ENCODE data around the gene RRAGD.

RRAGD gene

GRCh38 chr6:89393659-89394058, 18.4 kb downstream of the RRAGD start:
- no peak for DNase-seq
- Histone ChIP-seq H3K27me3 (ENCODE audit: control insufficient read depth in 1 of 2, insufficient read depth in 1 of 2, low read length in 2 of 2) (no peaks in the 10 kb centered on the region), H3K4me1 (ENCODE audit: control insufficient read depth, insufficient read depth, low read depth, low read length) (no peaks in the 10 kb centered on the region), H2BK15ac (ENCODE audit: low read depth, poor library complexity, severe bottlenecking) (no peak overlapping the region), H3K18ac (ENCODE audit: low read depth in 1 of 2, low read length in 2 of 2) (no peak overlapping the region), H3K36me3 (ENCODE audit: control insufficient read depth in 1 of 2, insufficient read depth in 2 of 2, low read depth in 1 of 2, low read length in 2 of 2) (no peaks in the 10 kb centered on the region), H3K4ac (ENCODE audit: low read depth in 1 of 2, low read length in 2 of 2) (no peak overlapping the region), H3K79me1 (replicated peaks; ENCODE audit: low read length, poor library complexity, severe bottlenecking) (no peaks in the 10 kb centered on the region), H4K8ac (ENCODE audit: low read length) (no peak overlapping the region), H2BK5ac (ENCODE audit: low read depth, low read length, poor library complexity, severe bottlenecking) (no peak overlapping the region), H2BK12ac (ENCODE audit: low read length in 2 of 2) (no peak overlapping the region), H3K9ac (ENCODE audit: low read length) (no peak overlapping the region), H3K27ac (ENCODE audit: low read length, poor library complexity, severe bottlenecking) (no peak overlapping the region), H3K23ac (ENCODE audit: low read length in 2 of 2) (no peak overlapping the region), H2BK120ac (ENCODE audit: low read depth, low read length) (no peak overlapping the region), H4K91ac (ENCODE audit: low read length) (no peak overlapping the region), H3K4me3 (ENCODE audit: insufficient read depth in 1 of 2, low read depth in 1 of 2, low read length in 2 of 2) (no peak overlapping the region), H3K14ac (ENCODE audit: low read length in 2 of 2) (no peak overlapping the region), H2AFZ (ENCODE audit: low read depth, low read length) (no peak overlapping the region), H3K9me3 (ENCODE audit: control insufficient read depth, low read length) (peaks cover 7% of the 10 kb centered on the region), H3K4me2 (ENCODE audit: low read length, poor library complexity, severe bottlenecking) (no peak overlapping the region), H2AK5ac (ENCODE audit: low read length, severe bottlenecking) (no peak overlapping the region)
- 86% methylated on average over 1 of the region's 1 CpG for WGBS

DNA sequence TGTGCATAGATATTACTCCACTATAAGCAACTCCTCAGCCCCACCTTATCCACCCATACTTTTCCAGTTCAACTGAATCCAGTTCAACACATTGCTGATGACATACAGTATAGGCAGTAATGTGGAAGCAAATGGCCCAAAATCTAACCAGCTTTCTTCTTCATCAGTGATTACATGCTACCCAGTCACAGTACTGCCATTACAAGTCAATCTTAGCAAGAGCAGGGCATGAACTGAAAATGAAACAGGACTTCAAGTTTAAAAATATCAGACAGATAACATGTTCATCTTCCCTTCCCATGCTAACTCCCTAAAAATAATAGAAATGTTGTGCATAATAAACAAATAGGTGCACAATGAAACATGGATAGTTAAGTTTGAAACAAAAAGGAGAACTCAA, 19.2 kb downstream of the RRAGD start:
- H2BK15ac ChIP-seq (ENCODE audit: low read depth, poor library complexity, severe bottlenecking), result no peak overlapping the region
- no peaks in the 10 kb centered on the region for H3K4me1 ChIP-seq (ENCODE audit: control insufficient read depth, insufficient read depth, low read depth, low read length)
- no peak overlapping the region for H2BK120ac ChIP-seq (ENCODE audit: low read depth, low read length)
- no peak overlapping the region for H3K4ac ChIP-seq (ENCODE audit: low read depth in 1 of 2, low read length in 2 of 2)
- H3K4me3 ChIP-seq (ENCODE audit: insufficient read depth in 1 of 2, low read depth in 1 of 2, low read length in 2 of 2), result no peak overlapping the region
- H3K23ac ChIP-seq (ENCODE audit: low read length in 2 of 2), result no peak overlapping the region
- no peak for DNase-seq
- H3K27ac ChIP-seq (ENCODE audit: low read length, poor library complexity, severe bottlenecking), result no peak overlapping the region
- no peak overlapping the region for H3K4me2 ChIP-seq (ENCODE audit: low read length, poor library complexity, severe bottlenecking)
- H3K18ac ChIP-seq (ENCODE audit: low read depth in 1 of 2, low read length in 2 of 2), result no peak overlapping the region
- H3K36me3 ChIP-seq (ENCODE audit: control insufficient read depth in 1 of 2, insufficient read depth in 2 of 2, low read depth in 1 of 2, low read length in 2 of 2), result no peaks in the 10 kb centered on the region
- H3K9ac ChIP-seq (ENCODE audit: low read length), result no peak overlapping the region
- no peak overlapping the region for H2AFZ ChIP-seq (ENCODE audit: low read depth, low read length)
- no peak overlapping the region for H4K8ac ChIP-seq (ENCODE audit: low read length)
- no peak overlapping the region for H3K14ac ChIP-seq (ENCODE audit: low read length in 2 of 2)
- no peaks in the 10 kb centered on the region for H3K79me1 ChIP-seq (replicated peaks; ENCODE audit: low read length, poor library complexity, severe bottlenecking)
- H2AK5ac ChIP-seq (ENCODE audit: low read length, severe bottlenecking), result no peak overlapping the region
- no peak overlapping the region for H2BK5ac ChIP-seq (ENCODE audit: low read depth, low read length, poor library complexity, severe bottlenecking)
- H3K9me3 ChIP-seq (ENCODE audit: control insufficient read depth, low read length), result peaks cover 7% of the 10 kb centered on the region
- H4K91ac ChIP-seq (ENCODE audit: low read length), result no peak overlapping the region
- no peaks in the 10 kb centered on the region for H3K27me3 ChIP-seq (ENCODE audit: control insufficient read depth in 1 of 2, insufficient read depth in 1 of 2, low read length in 2 of 2)
- no peak overlapping the region for H2BK12ac ChIP-seq (ENCODE audit: low read length in 2 of 2)

GRCh38 chr6:89388846-89389245, 23.2 kb downstream of the RRAGD start:
- Histone ChIP-seq H2AFZ (ENCODE audit: low read depth, low read length) (no peak overlapping the region), H3K9me3 (ENCODE audit: control insufficient read depth, low read length) (peaks cover 6% of the 10 kb centered on the region), H3K14ac (ENCODE audit: low read length in 2 of 2) (no peak overlapping the region), H2BK12ac (ENCODE audit: low read length in 2 of 2) (no peak overlapping the region), H3K4me1 (ENCODE audit: control insufficient read depth, insufficient read depth, low read depth, low read length) (peaks cover 2% of the 10 kb centered on the region), H3K79me1 (replicated peaks; ENCODE audit: low read length, poor library complexity, severe bottlenecking) (no peaks in the 10 kb centered on the region), H2BK120ac (ENCODE audit: low read depth, low read length) (no peak overlapping the region), H2BK15ac (ENCODE audit: low read depth, poor library complexity, severe bottlenecking) (no peak overlapping the region), H3K18ac (ENCODE audit: low read depth in 1 of 2, low read length in 2 of 2) (no peak overlapping the region), H3K36me3 (ENCODE audit: control insufficient read depth in 1 of 2, insufficient read depth in 2 of 2, low read depth in 1 of 2, low read length in 2 of 2) (no peaks in the 10 kb centered on the region), H3K4ac (ENCODE audit: low read depth in 1 of 2, low read length in 2 of 2) (no peak overlapping the region), H4K91ac (ENCODE audit: low read length) (no peak overlapping the region), H3K23ac (ENCODE audit: low read length in 2 of 2) (no peak overlapping the region), H4K8ac (ENCODE audit: low read length) (no peak overlapping the region), H3K4me2 (ENCODE audit: low read length, poor library complexity, severe bottlenecking) (no peak overlapping the region), H3K27ac (ENCODE audit: low read length, poor library complexity, severe bottlenecking) (no peak overlapping the region), H3K4me3 (ENCODE audit: insufficient read depth in 1 of 2, low read depth in 1 of 2, low read length in 2 of 2) (no peak overlapping the region), H2AK5ac (ENCODE audit: low read length, severe bottlenecking) (no peak overlapping the region), H3K27me3 (ENCODE audit: control insufficient read depth in 1 of 2, insufficient read depth in 1 of 2, low read length in 2 of 2) (no peaks in the 10 kb centered on the region), H2BK5ac (ENCODE audit: low read depth, low read length, poor library complexity, severe bottlenecking) (no peak overlapping the region), H3K9ac (ENCODE audit: low read length) (no peak overlapping the region)
- WGBS, result 93% methylated on average over 5 of the region's 6 CpGs
- no peak for DNase-seq

DNA sequence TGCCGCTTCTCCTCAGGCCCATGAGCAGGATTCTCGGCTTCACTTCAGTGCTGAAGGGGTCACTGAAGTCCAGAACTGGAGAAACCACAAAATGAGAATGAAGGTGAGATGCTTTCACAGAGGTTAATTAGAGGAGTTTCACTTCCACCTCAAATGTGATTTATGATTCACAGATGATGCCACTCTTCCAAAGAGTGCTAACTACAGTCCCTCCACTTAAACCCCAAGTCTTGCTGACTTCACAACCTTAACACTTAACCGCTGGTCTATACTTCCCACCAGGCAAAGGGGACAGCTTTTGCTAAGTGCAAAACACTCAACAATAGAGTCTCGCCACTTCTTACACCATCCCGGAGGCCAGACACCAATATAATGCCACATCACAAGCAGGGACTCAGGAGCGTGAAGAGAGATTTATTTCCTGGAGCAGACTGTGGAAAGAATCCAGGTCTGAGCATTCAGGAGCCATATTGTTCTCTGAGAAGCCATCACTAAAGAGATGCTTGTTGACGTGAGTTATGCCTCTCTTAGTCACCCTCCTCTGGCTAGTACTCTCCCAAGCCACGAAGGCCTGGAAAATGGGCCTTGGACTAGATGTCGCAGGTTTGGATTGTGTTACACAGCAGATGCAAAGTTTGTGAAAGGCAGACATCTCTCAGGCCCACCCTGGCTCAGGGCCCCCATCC, 24.4 kb downstream of the RRAGD start:
- no peak overlapping the region for H2BK15ac ChIP-seq (ENCODE audit: low read depth, poor library complexity, severe bottlenecking)
- no peaks in the 10 kb centered on the region for H3K79me1 ChIP-seq (replicated peaks; ENCODE audit: low read length, poor library complexity, severe bottlenecking)
- H2BK120ac ChIP-seq (ENCODE audit: low read depth, low read length), result no peak overlapping the region
- H3K9ac ChIP-seq (ENCODE audit: low read length), result no peak overlapping the region
- peaks cover 2% of the 10 kb centered on the region for H3K4me1 ChIP-seq (ENCODE audit: control insufficient read depth, insufficient read depth, low read depth, low read length)
- no peak overlapping the region for H3K14ac ChIP-seq (ENCODE audit: low read length in 2 of 2)
- H2AFZ ChIP-seq (ENCODE audit: low read depth, low read length), result no peak overlapping the region
- no peak overlapping the region for H4K8ac ChIP-seq (ENCODE audit: low read length)
- no peak overlapping the region for H4K91ac ChIP-seq (ENCODE audit: low read length)
- no peak overlapping the region for H3K18ac ChIP-seq (ENCODE audit: low read depth in 1 of 2, low read length in 2 of 2)
- DNase-seq, result no peak
- no peak overlapping the region for H2BK5ac ChIP-seq (ENCODE audit: low read depth, low read length, poor library complexity, severe bottlenecking)
- H3K4me2 ChIP-seq (ENCODE audit: low read length, poor library complexity, severe bottlenecking), result no peak overlapping the region
- no peaks in the 10 kb centered on the region for H3K9me3 ChIP-seq (ENCODE audit: control insufficient read depth, low read length)
- no peak overlapping the region for H3K27ac ChIP-seq (ENCODE audit: low read length, poor library complexity, severe bottlenecking)
- H3K27me3 ChIP-seq (ENCODE audit: control insufficient read depth in 1 of 2, insufficient read depth in 1 of 2, low read length in 2 of 2), result no peaks in the 10 kb centered on the region
- H3K4ac ChIP-seq (ENCODE audit: low read depth in 1 of 2, low read length in 2 of 2), result no peak overlapping the region
- H3K36me3 ChIP-seq (ENCODE audit: control insufficient read depth in 1 of 2, insufficient read depth in 2 of 2, low read depth in 1 of 2, low read length in 2 of 2), result no peaks in the 10 kb centered on the region
- H3K4me3 ChIP-seq (ENCODE audit: insufficient read depth in 1 of 2, low read depth in 1 of 2, low read length in 2 of 2), result no peak overlapping the region
- no peak overlapping the region for H3K23ac ChIP-seq (ENCODE audit: low read length in 2 of 2)
- no peak overlapping the region for H2AK5ac ChIP-seq (ENCODE audit: low read length, severe bottlenecking)
- whole genome bisulfite sequencing, result 89% methylated on average over 9 of the region's 9 CpGs
- H2BK12ac ChIP-seq (ENCODE audit: low read length in 2 of 2), result no peak overlapping the region

Measured in mesenchymal stem cell (in vitro differentiated cells and primary cell).